ENCODE measurements around the gene RGS2.

The RGS2 gene

GRCh38 chr1:192826791-192827546 lies 18.1 kb downstream of the RGS2 start:
- Mint-ChIP-seq H3K4me1 (ENCODE audit: low read depth) (peaks cover 7% of the 10 kb centered on the region), H3K27ac (no peak overlapping the region)

GRCh38 chr1:192830595-192831246 lies 21.9 kb downstream of the RGS2 start:
- Mint-ChIP-seq H3K36me3 (ENCODE audit: low read depth) (no peaks in the 10 kb centered on the region), H3K9me3 (no peaks in the 10 kb centered on the region), H3K27me3 (no peaks in the 10 kb centered on the region), H3K4me1 (ENCODE audit: low read depth) (peaks cover 11% of the 10 kb centered on the region), H3K4me3 (no peak overlapping the region), H3K27ac (no peak overlapping the region)
- intact Hi-C loops (cut with micrococcal nuclease) = no loop called here

More at GRCh38 chr1:192826791-192827546, 18.1 kb downstream of the RGS2 start:
- Mint-ChIP-seq H3K36me3 (ENCODE audit: low read depth) (no peaks in the 10 kb centered on the region), H3K4me3 (no peak overlapping the region), H3K27me3 (no peaks in the 10 kb centered on the region), H3K9me3 (no peaks in the 10 kb centered on the region)
- intact Hi-C loops (cut with micrococcal nuclease) = no loop called here

GRCh38 chr1:192831706-192832355 lies 23.0 kb downstream of the RGS2 start:
- no peaks in the 10 kb centered on the region for H3K9me3 Mint-ChIP-seq
- peaks cover 11% of the 10 kb centered on the region for H3K4me1 Mint-ChIP-seq (ENCODE audit: low read depth)
- intact Hi-C loops (cut with micrococcal nuclease) = no loop called here
- no peaks in the 10 kb centered on the region for H3K27me3 Mint-ChIP-seq
- no peak overlapping the region for H3K27ac Mint-ChIP-seq
- no peak overlapping the region for H3K4me3 Mint-ChIP-seq
- no peaks in the 10 kb centered on the region for H3K36me3 Mint-ChIP-seq (ENCODE audit: low read depth)

GRCh38 chr1:192832492-192832891 lies 23.7 kb downstream of the RGS2 start:
- H3K9me3 Mint-ChIP-seq = no peaks in the 10 kb centered on the region
- intact Hi-C loops (cut with micrococcal nuclease) = no loop called here
- H3K27ac Mint-ChIP-seq = no peak overlapping the region

GRCh38 chr1:192835116-192835515 lies 26.3 kb downstream of the RGS2 start:
- Mint-ChIP-seq H3K9me3 (no peaks in the 10 kb centered on the region), H3K4me3 (no peak overlapping the region), H3K27me3 (no peaks in the 10 kb centered on the region), H3K27ac (no peak overlapping the region), H3K36me3 (ENCODE audit: low read depth) (no peaks in the 10 kb centered on the region), H3K4me1 (ENCODE audit: low read depth) (peaks cover 11% of the 10 kb centered on the region)
- intact Hi-C loops (cut with micrococcal nuclease) = no loop called here

More at GRCh38 chr1:192832492-192832891, 23.7 kb downstream of the RGS2 start:
- no peak overlapping the region for H3K4me3 Mint-ChIP-seq
- peaks cover 11% of the 10 kb centered on the region for H3K4me1 Mint-ChIP-seq (ENCODE audit: low read depth)
- H3K27me3 Mint-ChIP-seq = no peaks in the 10 kb centered on the region
- no peaks in the 10 kb centered on the region for H3K36me3 Mint-ChIP-seq (ENCODE audit: low read depth)

GRCh38 chr1:192839162-192840066 lies 30.6 kb downstream of the RGS2 start:
- Mint-ChIP-seq H3K4me3 (no peak overlapping the region), H3K9me3 (no peaks in the 10 kb centered on the region), H3K4me1 (ENCODE audit: low read depth) (peaks cover 10% of the 10 kb centered on the region), H3K36me3 (ENCODE audit: low read depth) (no peaks in the 10 kb centered on the region), H3K27me3 (no peaks in the 10 kb centered on the region), H3K27ac (no peak overlapping the region)
- intact Hi-C loops (cut with micrococcal nuclease) = no loop called here

GRCh38 chr1:192844360-192844759 lies 35.5 kb downstream of the RGS2 start:
- intact Hi-C loops (cut with micrococcal nuclease) = no loop called here
- no peaks in the 10 kb centered on the region for H3K36me3 Mint-ChIP-seq (ENCODE audit: low read depth)
- H3K4me3 Mint-ChIP-seq = no peak overlapping the region
- no peak overlapping the region for H3K27ac Mint-ChIP-seq
- no peaks in the 10 kb centered on the region for H3K9me3 Mint-ChIP-seq
- no peaks in the 10 kb centered on the region for H3K27me3 Mint-ChIP-seq
- peaks cover 8% of the 10 kb centered on the region for H3K4me1 Mint-ChIP-seq (ENCODE audit: low read depth)

- H3K27ac Mint-ChIP-seq = no peak overlapping the region
- H3K4me1 Mint-ChIP-seq (ENCODE audit: low read depth) = peaks cover 13% of the 10 kb centered on the region
- H3K27me3 Mint-ChIP-seq = peaks cover 2% of the 10 kb centered on the region
- no peak overlapping the region for H3K4me3 Mint-ChIP-seq
- intact Hi-C loops (cut with micrococcal nuclease) = no loop called here
- H3K36me3 Mint-ChIP-seq (ENCODE audit: low read depth) = no peaks in the 10 kb centered on the region
- H3K9me3 Mint-ChIP-seq = no peaks in the 10 kb centered on the region
Measured at GRCh38 chr1:192846950-192847349, 38.1 kb downstream of the RGS2 start.

- Mint-ChIP-seq H3K27ac (no peak overlapping the region), H3K27me3 (peaks cover 2% of the 10 kb centered on the region), H3K36me3 (ENCODE audit: low read depth) (no peaks in the 10 kb centered on the region), H3K4me1 (ENCODE audit: low read depth) (peaks cover 13% of the 10 kb centered on the region), H3K9me3 (no peaks in the 10 kb centered on the region), H3K4me3 (no peak overlapping the region)
- intact Hi-C loops (cut with micrococcal nuclease) = no loop called here
Measured at GRCh38 chr1:192849011-192849410, 40.2 kb downstream of the RGS2 start.

GRCh38 chr1:192849442-192849841 lies 40.6 kb downstream of the RGS2 start:
- peaks cover 13% of the 10 kb centered on the region for H3K4me1 Mint-ChIP-seq (ENCODE audit: low read depth)
- H3K36me3 Mint-ChIP-seq (ENCODE audit: low read depth) = no peaks in the 10 kb centered on the region
- H3K27ac Mint-ChIP-seq = no peak overlapping the region
- H3K4me3 Mint-ChIP-seq = no peak overlapping the region
- intact Hi-C loops (cut with micrococcal nuclease) = no loop called here
- H3K9me3 Mint-ChIP-seq = no peaks in the 10 kb centered on the region
- H3K27me3 Mint-ChIP-seq = peaks cover 2% of the 10 kb centered on the region

- H3K9me3 Mint-ChIP-seq = no peaks in the 10 kb centered on the region
- no peaks in the 10 kb centered on the region for H3K36me3 Mint-ChIP-seq (ENCODE audit: low read depth)
- H3K27me3 Mint-ChIP-seq = peaks cover 2% of the 10 kb centered on the region
- no peak overlapping the region for H3K4me3 Mint-ChIP-seq
- peaks cover 13% of the 10 kb centered on the region for H3K4me1 Mint-ChIP-seq (ENCODE audit: low read depth)
- intact Hi-C loops (cut with micrococcal nuclease) = no loop called here
- H3K27ac Mint-ChIP-seq = no peak overlapping the region
Measured at GRCh38 chr1:192852001-192852947, 43.4 kb downstream of the RGS2 start.

- no peaks in the 10 kb centered on the region for H3K9me3 Mint-ChIP-seq
- intact Hi-C loops (cut with micrococcal nuclease) = no loop called here
- no peak overlapping the region for H3K4me3 Mint-ChIP-seq
- no peaks in the 10 kb centered on the region for H3K36me3 Mint-ChIP-seq (ENCODE audit: low read depth)
- H3K27ac Mint-ChIP-seq = no peak overlapping the region
- H3K4me1 Mint-ChIP-seq (ENCODE audit: low read depth) = no peaks in the 10 kb centered on the region
- no peaks in the 10 kb centered on the region for H3K27me3 Mint-ChIP-seq
Measured at GRCh38 chr1:192858456-192858855, 49.6 kb downstream of the RGS2 start.

- H3K27me3 Mint-ChIP-seq = no peaks in the 10 kb centered on the region
- no peaks in the 10 kb centered on the region for H3K4me1 Mint-ChIP-seq (ENCODE audit: low read depth)
- H3K27ac Mint-ChIP-seq = no peak overlapping the region
- H3K9me3 Mint-ChIP-seq = no peaks in the 10 kb centered on the region
- H3K4me3 Mint-ChIP-seq = no peak overlapping the region
- no peaks in the 10 kb centered on the region for H3K36me3 Mint-ChIP-seq (ENCODE audit: low read depth)
- intact Hi-C loops (cut with micrococcal nuclease) = no loop called here
Measured at GRCh38 chr1:192859808-192860207, 51.0 kb downstream of the RGS2 start.
